IPS-NIHi7 (cell line): Measurements from ENCODE around the gene KIF11.

Experiments
- DNase-seq: peaks from one replicate; pipeline ENCODE4 v3.0.0; 2012; ENCODE audit warnings: mixed read lengths; ENCODE audit errors: extremely low spot score

KIF11 gene

GRCh38 chr10:92678206-92678605 is 85.3 kb downstream of the KIF11 start:
- DNase-seq, result no peak

DNA sequence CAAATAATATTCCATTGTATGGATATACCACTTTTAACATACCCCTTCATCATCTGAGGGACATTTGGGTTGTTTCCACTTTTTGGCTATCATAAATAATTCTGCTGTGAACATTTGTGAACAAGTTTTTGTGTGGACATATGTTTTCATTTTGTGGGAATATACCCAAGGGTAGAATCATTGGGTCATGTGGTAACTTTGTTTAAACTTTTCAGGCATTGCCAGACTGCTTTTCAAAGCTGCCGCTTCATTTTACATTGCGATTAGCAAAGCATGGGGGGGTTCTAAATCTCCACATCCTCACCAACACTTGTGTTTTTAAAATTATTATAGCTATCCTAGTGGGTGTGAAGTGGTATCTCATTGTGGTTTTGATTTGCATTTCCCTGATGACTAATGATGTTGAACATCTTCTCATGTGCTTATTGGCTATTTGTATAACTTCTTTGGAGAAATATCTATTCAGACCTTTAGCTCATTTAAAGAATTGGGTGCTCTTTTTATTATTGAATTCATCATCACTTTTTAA is 88.4 kb downstream of the KIF11 start:
- DNase-seq, result no peak

- no peak for DNase-seq
Measured at GRCh38 chr10:92688573-92688926, 95.6 kb downstream of the KIF11 start.

DNA sequence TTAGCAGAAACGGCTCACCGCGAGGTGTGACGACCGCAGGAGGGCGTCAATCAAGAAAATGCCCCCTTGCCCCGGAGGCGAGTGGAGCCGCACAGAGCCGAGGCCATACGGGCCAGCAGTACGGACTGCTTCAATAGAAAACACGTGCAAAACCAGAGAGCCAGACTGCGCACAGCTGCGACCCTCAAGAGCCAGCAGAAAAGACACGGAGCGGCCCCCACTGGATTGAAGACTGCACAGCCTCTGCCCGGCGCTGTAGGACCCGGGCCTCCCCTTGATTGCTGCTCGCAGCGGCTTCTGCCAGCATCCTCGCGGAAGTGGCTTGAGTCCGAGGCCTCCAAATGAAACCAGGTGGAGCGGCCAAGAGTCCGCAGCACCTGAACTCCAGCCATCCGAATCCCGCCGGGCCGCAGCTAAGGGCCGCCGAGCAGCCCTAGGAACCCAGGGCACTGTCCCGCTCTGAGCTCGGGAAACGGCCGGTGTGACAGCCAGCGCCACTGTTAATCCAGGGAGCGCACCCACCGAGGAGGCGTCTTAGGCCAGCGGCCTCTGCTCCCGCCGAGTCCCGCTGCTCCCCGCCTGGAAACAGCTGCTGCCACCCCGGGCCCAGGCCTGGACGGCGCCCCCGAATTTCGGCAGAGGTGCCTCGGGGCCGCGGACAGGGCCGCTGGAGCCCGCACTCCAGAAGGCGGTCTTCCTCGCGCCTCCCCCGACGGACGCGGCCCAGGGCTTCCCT is 96.2 kb downstream of the KIF11 start:
- DNase-seq, result peak; percentile 39

- peak; percentile 69 for DNase-seq
Measured at GRCh38 chr10:92689663-92690210, 96.8 kb downstream of the KIF11 start, which contains the start of gene HHEX. Gene HHEX, plus strand, starts transcription at chr10:92689955. Its CDS starts 32 bp downstream, at chr10:92689987.

- DNase-seq, result peak; percentile 40
Measured at GRCh38 chr10:92690211-92690914, 97.4 kb downstream of the KIF11 start.

DNA sequence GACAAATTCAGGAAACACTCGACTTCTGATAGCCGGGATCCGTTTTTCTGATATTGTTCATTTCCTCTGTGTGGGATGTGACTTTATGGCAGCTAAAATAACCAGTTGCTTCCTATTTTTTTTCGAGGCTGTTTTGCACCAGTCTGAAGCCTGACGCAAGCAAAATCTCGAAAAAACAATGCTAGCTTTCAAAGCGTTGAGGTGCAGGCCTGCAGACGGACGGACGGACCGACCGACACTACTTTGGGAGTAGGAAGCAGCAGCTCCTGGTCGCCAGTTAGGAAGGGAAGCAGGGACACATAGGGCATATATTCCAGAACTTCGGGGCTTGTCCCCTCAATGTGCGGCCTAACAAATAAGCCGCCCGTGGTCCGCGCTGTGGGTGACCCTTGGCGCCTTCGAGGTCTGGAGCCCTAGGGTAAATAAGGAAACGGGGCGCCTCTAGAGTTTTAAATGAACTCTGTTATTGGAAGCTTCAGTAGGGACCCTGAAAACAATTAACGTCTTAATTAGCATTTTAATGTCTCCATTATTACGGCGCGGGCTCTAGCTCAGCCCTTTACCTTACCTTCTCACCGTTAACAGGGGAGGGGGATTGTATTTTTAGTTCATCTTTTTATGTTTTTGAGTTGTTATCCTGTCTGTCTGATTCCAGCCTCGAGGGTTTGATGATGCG is 98.1 kb downstream of the KIF11 start:
- no peak for DNase-seq

DNA sequence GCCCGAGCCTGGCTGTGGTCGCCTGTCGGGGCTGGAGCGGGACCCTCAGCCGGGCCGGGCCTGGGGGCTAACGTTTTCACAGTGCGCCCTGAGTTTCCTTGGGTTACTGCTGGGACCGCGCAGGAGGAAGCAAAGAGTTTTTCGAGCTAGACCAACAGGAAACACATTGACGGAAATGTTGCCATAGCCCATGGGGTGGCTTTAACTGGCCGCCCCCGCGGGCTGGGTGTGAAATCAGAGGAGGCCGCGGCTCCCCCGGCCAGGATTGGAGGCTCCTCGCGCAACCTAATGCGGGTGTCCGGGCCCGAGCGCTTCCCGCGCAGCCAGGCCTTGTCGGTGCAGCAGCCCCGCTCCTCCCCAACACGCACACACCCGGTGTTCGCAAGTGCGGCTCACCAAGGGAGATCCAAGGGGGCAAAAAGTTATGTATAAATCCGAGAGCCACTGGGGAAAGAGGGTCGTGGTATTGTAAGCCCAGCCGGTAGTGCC is 98.7 kb downstream of the KIF11 start:
- peak; percentile 26 for DNase-seq

GRCh38 chr10:92692080-92692671 is 99.2 kb downstream of the KIF11 start:
- DNase-seq, result no peak

DNA sequence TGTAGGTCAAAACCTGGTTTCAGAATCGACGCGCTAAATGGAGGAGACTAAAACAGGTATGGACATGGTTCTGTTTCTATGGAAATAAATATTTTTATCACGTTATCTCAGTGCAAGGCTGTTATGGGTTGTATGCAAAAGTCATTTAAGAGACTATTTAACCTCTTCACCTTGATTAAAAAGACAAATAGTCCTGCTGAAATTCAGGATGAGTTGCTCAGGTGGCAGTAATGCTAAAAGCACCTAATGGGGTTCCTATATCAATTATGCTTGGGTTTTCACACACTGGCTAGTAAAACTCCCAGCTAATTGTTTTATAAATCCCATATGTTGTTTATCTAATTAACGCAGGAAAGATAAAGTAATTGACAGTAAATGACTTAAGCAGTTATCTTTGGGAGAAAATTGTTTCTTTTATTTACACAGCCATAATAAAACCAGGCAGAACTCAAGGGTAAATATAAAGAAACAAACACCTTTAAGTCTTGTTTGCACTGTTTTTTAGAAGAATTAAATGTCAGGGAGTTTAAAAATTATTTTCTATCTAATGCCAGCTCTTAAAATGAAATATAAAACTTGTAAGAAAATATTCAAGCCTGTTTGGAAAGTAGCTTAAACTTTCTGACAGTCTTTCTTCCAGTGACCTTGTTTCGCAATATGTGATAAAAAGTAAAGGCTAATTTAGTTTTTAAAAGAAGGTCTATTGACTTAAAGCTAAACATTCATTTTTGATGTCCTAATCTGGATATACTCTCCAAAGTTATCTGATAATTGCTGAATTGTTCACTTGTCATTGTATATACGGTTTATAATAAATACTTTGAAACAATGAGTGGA is 100.0 kb downstream of the KIF11 start:
- no peak for DNase-seq

DNA sequence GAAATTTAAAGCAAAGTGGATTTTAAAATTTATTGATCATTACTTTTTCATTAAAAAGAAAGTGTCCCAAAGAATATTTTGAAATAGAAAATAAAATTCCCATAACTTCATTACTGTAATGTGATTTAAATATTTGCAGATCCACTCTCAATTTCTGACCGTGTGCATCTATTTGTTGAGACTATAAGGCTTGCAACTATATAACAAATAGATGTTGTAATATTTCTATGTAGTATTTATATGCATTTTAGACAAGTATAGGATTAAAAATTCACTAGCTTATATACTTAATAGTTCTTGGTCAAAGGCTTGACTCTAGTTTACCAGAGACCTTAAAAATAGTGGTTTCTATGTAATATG is 100.6 kb downstream of the KIF11 start:
- DNase-seq, result no peak

GRCh38 chr10:92695679-92696605 is 103.0 kb downstream of the KIF11 start:
- DNase-seq, result peak; percentile 51

GRCh38 chr10:92696606-92697383 is 103.9 kb downstream of the KIF11 start:
- no peak for DNase-seq

GRCh38 chr10:92697663-92698511 is 105.0 kb downstream of the KIF11 start:
- DNase-seq, result no peak

- DNase-seq, result no peak
Measured at GRCh38 chr10:92699193-92699517, 106.2 kb downstream of the KIF11 start.

GRCh38 chr10:92699518-92700381 is 106.8 kb downstream of the KIF11 start:
- peak; percentile 53 for DNase-seq

- no peak for DNase-seq
Measured at GRCh38 chr10:92702301-92702916, 109.5 kb downstream of the KIF11 start.
